AG08395 (cell line): Measurements from ENCODE around the gene STT3A.
A peak's percentile ranks its signal among the peaks of the same experiment; 100 is the strongest.
"Not testable (repeated sequence)": the region's sequence is repeated elsewhere in the genome, so short reads cannot be mapped to it uniquely, and the experiment has no call there.

Source experiments
- DNase-seq: peaks from one replicate; pipeline ENCODE4 v3.0.0; 2012; ENCODE audit warnings: mixed read lengths, low spot score

The STT3A gene

DNA sequence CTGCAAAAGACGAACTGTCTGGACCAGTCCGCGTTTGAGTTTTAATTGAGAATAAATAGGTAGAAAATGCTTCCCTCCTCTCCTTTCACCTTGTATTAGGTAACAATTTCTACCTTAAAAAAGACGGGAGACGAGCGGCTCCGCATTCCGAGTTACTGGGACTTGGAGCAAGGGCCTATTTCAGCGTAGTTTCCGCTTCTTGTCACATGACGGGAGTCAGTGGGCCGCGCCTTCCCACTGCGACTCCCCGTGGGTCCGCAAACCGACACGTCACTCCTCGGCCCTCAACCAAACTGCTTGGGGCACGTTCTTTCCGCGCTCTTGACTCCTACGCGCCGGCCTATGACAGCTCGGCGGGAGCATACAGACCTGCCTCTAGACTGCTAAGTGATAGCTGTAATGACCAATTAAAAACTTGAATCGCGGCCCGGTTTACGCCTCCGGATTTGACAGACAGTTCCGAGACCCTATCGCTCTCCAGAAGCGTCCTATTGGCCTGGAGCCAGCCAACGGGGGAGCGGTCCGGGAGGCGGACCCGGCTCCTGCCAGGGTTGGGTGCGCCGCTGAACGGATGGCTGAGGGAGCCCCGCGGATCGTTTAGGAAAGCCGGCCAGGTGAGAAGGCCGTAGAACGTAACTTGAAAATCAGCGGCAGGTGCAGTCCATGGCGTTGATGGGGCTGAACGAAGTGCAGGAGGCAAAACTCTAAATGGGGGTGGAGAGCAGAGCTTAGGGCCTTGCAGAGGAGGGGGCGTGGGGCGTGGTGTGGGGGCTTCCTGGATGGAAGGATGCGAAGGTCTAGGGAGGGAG lies at the start of gene STT3A:
TSS of gene STT3A (plus strand) at position 548 of the 809 bp plus-strand sequence. CDS start 3,064 bp downstream, outside the sequence.
- DNase-seq = peak; percentile 99

DNA sequence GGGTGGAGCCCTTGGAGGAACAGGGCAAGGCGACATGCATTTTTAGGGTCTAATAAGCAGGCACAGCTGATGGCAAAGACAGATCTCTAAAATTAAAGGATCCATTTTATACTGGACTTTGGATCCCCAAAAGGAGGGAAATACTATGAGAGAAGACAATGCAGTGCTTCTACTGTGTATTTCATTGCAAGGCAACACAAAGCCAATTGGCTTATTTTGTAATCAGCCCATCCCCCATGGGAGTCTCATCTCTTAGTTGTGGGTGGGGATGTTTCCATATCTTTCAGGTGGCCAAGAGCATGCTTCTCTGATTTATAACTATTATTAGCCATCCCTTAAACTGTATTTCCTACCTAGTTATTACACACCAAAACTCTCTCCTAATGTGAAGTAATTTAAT lies 41.9 kb upstream of the STT3A start:
- DNase-seq = no peak

DNA sequence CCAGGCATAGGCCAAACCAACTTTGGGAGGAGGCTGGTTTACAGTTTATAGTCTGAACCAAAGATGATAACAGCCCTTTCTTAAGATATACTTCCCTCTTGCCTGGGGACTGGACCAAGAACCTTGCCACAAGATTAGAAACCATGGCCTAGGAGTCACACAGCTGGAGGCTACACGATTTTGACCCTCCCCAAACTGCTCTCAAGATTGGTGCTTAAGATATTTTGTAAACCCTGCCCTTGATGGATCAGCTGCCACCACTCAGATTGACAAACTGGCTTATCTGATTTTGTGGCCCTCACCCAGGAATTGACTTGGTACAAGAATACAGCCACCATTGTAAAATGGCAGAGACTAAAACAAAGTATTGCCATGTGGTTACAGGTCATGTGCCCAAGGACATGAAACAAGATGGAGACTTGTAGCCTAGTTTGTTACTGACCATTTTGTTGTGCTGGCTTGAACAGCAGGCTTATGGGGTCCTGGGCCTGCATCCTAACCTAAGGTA lies 40.8 kb upstream of the STT3A start:
- no peak for DNase-seq

DNA sequence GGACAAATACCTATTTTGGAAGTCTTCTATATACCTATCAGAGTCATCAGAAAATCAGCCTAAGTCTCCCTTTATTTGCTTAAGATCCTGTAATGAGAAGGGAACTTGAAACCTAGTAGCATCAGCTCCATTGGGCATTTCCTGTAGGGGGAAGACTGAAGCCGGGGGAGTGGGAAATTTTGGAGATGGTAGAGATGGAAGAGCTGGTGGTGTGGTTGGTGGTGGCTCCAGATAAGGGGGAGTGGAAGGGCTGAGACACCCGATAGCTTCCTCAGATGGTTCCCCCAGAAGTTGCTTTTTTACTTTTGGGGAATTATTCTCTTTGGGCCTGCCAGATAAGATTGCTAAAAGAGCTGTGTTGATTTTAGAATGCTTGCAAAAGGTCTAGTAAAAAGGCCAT lies 39.7 kb upstream of the STT3A start:
- DNase-seq = no peak

DNA sequence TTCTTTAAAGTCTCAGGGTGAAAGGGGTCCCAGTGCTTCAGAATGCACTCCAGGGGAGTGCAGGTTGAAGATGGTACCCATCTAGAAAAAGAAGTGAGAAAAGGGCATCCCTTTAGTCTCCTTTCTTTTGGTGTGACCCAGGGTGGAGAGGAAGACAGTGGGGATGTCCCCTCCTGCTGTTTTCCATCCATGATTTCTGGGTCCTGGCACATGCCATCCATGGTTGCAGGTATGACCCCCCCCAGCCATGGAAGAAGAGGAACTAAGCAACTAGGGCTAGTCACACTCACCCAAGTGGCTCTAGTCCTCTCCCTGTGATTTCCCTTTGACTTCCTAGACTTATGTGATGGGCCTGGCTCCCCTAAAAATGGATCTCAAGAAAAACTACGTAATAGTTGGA lies 39.3 kb upstream of the STT3A start:
- DNase-seq = no peak

DNA sequence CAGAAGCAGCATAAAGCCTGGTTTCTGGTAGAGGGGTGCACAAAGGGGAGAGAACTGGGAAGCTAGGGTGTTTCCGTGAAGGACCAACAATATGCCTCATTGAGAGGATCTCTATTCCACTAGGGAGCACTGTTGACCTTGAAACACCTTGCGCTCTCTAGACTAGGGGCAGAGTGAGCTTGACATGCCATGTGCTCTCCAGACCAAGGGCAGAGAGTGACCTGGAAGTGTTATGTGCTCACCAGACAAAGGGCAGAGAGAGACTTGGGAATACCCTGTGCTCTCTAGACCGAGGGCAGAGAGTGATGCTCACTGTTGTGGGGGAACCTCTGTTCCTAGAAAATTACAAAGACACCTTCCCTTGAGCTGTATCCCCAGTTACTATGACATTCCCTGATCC lies 38.6 kb upstream of the STT3A start:
- DNase-seq = no peak

DNA sequence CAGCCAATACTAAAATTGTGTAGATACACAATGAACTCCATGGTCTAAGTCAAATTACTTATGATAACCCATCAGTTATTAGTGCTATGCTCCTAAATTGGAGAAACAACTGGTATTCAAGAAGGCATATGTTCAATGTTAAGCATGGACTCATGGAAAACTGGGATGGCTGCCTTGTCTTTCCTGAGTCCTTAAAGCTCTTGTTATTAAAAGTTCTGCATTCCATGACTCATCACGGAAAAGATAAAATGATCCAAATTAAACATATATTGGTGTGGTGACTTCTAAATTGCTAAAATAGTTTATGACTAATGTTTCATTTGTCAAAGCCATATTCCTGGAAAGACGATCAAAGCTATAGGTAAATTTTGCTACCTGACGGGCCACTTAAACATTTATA lies 32.8 kb upstream of the STT3A start:
- DNase-seq = no peak

DNA sequence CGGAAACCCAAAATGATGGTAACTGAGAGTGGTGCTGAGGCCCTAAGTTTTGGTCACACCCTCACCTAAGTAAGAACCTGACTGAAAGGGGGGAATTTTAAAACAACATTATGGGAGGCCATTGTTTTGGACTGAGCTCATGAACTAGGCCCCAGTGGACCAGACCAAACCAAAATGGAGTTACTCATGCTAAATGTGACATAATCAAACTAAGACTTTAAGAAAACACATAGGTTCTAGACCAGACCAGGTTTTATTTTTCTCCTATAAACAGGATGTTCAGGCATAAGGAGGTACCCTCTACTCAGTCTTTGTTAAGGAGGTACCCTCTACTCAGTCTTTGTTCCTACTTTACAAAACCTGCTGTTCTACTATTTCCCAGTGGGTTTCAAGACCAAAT lies 30.7 kb upstream of the STT3A start:
- no peak for DNase-seq

DNA sequence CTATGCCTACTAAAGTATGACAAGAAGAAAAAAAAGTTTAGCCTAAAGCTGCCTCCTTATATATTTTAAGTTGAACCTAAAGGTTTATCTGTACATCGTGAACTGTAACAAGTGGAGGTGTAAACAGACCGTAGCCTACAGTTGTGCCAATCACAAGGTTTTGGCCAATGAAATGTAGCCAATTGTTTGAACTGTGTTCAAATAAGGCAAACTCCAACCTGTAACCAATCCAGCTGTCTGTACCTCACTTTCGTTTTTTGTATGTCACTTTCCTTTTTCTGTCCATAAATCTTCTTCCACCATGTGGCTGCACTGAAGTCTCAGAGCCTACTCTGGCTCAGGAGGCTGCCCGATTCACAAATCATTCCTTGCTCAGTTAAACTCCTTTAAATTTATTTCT lies 30.2 kb upstream of the STT3A start:
- no peak for DNase-seq

DNA sequence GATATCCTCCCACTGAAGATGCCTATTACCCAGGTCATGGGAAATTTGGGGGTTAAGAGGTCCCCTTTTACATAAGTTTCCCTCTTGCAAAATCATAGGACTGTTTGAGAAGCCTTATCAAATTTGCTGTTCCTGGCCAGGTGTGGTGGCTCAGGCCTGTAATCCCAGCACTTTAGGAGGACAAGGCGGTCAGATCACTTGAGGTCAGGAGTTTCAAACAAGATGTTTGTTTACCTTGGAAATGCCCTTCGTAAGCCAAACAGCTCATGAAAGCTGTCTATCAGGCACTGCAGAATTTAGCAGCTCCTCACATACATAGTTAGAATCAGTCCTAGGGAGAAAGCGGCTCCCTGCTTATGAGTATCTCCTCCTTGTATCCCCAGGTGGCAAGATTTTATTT lies 28.3 kb upstream of the STT3A start:
- no peak for DNase-seq

DNA sequence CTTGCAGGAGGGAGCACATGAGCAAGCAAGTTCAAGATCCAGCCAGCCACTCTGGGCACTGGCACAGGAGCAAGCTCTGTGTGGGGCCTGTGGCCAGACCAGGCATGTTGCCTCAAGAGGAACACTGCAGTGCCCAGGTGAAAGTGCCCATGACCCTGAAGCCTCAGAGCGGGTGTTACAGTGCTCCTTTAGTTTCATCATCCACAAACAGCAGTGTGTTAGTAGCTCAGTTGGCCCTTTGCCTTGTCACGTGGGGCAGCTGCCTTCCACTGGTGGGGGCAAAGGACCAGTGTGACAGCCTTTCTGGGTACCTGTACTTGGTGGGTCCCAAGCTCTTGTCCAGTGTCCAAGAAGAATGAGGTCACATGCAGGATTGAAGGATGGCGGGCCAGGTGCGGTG lies 26.4 kb upstream of the STT3A start:
- no peak for DNase-seq

DNA sequence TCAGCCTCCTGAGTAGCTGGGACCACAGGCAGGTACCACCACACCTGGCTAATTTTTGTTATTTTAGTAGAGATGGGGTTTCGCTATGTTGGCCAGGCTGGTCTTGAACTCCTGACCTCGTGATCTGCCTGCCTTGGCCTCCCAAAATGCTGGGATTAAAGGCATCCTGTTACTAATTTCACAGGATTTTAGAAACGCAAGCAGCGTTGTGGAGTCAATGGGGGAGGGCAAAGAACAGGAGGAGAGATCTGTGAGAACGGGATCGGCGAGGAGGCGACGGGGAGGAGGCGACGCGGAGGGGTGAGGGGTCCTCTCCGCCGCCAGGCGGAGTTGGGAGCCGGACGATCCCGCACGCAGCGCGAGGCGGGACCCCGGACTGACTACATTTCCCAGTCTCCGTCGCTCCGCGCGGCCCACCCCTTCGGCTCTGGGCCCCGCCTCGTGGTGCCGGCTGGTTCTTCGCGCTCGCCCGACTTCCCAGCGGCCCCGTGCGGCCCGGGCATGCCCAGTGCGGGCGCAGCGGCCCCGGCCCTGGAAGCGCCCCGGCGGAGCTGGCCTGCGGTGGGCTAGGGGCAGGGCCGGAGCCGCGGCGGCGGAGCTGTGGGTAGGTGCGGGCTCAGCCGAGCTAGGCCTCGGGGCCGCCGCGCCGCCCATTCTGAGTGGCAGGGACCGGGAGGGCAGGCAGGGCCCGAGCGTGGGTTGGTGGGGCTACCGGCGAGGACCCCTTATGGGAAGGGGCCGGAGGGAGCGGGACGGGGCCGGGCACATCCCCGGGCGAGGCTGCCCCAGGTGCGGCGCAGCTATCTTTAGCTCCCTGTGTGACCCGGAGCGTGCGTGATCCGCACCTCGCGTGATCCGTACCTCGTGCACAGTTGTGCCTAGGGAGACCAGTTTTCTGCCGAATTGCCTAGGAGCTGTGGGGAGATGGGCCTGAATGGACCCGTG lies 23.4 kb upstream of the STT3A start, which contains the start of gene EI24:
TSS of gene EI24 (plus strand) at position 508 of the 945 bp plus-strand sequence. CDS start 3,051 bp downstream, outside the sequence.
- peak; percentile 94 for DNase-seq

DNA sequence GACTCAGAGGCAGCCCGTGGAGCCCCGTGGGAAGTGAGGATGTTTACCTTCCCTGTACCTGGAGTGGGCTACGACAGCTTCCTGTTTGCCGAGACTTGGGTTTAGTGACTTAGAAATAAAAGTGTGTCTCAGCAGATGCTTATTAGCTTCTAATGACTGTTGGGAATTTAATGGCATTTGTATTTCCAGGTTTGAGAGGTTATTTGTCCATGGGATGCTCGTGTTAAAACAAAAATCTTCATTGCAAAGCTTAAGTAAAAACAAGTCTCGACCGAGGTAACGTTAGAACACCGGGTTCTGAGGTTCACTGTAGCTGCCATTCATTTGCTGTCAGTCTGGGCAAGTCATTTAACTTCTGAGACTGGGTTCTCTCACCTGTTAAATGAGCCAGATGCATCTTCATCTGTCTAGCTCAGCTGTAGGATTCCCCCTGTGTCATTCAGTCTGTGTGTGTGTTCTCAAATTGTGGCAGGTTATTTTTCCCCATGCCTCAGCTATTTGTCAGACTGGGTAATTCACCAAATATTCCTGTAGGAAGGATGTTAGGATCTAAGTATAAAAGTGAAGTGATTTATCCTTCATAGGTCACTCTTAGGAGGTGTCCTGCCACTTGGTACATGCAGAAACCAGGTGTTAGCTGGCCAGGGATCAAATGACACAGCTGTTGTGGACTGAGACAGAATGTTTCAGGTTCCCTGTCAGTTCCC lies 22.6 kb upstream of the STT3A start:
- peak; percentile 2 for DNase-seq

DNA sequence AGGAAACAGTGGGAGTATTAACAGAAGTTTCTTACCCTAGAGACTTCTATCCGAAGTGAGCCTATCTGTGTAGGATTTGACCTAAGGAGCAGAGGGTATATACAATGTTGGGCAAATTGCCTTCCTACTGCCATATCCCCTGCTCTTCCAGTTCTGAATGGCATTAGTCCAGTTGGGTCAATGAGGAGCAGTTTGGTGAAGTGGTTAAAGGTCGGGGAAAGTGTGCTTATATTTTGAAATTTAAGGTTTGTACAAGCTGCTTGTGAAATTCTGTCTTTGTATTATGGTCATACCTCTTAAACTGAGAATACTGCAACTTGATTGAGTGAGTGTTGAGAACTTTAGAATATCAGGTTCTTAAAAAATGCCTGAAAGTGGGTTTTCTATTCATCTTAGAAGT lies 21.7 kb upstream of the STT3A start:
- no peak for DNase-seq

DNA sequence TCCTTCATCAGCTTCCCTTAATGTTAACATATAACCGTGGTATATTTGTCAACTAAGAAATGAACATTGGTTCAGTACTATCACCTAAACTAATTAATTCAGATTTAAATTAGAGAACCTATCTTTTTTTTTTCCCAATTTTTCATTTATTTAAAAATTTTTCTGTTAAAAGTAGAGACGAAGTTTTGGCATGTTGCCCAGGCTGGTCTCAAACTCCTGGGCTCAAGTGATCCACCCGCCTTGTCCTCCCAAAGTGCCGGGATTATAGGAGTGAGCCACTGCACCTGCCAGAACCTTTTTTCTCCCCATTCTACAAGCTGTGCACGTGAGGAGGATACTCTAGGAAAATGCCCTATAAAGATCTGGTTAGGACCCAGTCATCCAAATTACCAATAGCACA lies 19.7 kb upstream of the STT3A start:
- DNase-seq = no peak

DNA sequence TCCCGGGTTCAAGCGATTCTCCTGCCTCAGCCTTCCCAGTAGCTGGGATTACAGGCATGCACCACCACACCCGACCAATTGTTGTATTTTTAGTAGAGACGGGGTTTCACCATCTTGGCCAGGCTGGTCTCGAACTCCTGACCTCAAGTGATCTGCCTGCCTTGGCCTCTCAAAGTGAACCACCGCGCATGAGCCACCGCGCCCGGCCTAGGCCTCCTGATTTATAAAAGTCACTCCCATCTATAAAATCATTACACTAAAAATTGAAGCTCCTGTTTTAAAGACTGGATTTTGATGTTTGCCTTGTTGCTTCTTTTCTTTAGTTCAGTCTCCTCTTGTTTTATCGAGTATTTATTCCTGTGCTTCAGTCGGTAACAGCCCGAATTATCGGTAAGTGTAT lies 15.5 kb upstream of the STT3A start:
- not testable (repeated sequence) for DNase-seq

DNA sequence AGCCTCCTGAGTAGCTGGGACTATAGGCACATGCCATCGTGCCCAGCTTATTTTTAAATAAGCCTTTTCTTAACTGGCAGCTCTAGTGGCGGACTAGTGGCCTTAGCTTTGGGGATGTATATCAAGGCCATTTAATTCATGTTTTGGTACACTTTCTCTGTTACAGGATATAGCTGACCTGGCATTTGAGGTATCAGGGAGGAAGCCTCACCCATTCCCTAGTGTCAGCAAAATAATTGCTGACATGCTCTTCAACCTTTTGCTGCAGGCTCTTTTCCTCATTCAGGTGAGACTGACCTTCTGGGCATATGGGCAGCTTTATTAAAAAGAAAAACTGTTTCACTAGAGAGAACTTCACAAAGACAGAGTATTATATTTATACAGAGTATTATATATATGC lies 13.9 kb upstream of the STT3A start:
- DNase-seq = no peak

DNA sequence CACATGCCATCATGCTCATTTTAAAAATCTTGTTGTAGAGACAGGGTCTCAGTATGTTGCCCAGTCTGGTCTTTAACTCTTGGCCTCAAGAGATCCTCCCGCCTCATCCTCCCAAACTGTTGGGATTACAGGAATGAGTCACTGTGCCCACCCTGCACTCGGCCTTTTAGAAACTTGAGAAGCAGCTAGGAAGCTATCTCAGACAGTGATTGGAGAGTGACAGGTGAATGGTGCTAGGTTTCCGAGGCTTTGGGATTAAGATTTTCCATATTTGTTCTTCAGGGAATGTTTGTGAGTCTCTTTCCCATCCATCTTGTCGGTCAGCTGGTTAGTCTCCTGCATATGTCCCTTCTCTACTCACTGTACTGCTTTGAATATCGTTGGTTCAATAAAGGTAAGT lies 12.8 kb upstream of the STT3A start:
- no peak for DNase-seq

DNA sequence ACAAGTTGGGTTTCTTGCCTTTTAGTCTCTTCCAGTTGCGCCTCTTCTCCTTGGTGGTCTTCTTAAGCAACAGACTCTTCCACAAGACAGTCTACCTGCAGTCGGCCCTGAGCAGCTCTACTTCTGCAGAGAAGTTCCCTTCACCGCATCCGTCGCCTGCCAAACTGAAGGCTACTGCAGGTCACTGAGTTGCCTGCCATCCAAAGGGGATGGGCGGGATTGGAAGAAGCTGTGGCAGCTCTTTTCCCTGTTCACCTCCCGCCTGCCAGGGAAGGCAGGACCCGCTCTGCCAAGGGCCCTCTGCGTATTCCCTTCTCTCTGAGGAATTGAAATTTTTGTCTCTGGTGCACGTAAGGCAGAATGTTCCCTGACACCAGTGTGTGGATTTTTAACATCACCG lies 9.2 kb upstream of the STT3A start:
- DNase-seq = no peak

DNA sequence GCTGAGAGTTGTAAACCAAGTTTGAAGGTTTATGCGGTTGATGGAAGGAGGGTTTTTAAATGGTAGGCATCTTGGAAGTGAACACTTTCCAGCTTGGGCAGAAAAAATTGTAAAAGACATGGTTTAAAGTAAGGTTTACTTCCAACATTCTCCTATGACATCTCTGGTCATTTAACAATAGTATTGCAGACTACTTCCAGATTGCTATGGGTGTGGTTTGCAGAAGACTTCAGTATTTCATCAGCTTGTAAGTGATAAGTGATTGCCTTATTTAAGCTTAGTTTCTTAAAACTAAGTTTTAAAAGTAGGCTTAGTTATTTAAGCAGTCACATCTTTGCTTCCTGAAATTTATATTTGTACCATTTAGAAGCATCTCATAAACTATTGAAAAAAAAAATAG lies 7.2 kb upstream of the STT3A start:
- no peak for DNase-seq

DNA sequence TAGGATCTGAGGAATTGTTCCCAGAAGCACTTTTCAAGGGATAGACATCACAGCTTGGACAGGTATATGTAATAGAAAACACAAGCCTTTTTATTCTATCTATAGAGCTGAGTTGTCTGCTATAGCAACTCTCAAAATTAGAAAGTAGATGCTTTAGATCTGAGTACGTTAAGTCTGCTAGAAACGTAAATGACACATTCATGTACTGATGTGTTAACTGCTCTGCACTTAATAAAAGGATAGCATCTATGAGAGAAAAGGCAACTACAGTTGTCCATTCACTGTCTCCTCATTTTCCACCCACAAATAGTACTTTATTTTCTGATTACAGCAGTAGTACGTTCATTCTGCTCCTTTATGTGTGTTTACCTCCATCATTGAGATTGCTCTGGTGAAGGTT lies 6.0 kb upstream of the STT3A start:
- no peak for DNase-seq

DNA sequence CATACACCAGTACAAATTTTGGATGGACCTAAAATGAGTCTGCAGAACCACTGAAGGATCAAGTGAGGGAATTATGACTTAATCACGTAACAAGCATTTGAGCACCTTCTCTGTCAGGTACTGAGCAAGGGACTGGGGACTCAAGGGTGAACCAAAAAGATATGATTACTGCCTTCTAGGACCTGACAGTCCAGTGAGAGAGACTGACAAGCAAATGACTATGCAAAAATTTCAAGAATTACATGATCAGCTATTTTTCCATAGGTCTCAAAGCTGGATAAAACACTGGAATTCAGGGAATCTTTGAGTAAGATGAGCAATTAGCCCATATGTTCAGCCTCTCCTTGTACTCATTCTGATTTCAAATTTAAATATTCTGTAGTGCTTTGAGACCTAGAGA lies 5.2 kb upstream of the STT3A start:
- no peak for DNase-seq
